Measurements from ENCODE around the gene DESI2.
"Not testable (repeated sequence)": the region's sequence is repeated elsewhere in the genome, so short reads cannot be mapped to it uniquely, and the experiment has no call there.

DESI2 gene

GRCh38 chr1:244655186-244655585, 2.3 kb downstream of the DESI2 start:
- DNase-seq: no peak

- DNase-seq: no peak
Measured at GRCh38 chr1:244657421-244657820, 4.5 kb downstream of the DESI2 start.

GRCh38 chr1:244659694-244660093, 6.8 kb downstream of the DESI2 start:
- no peak for DNase-seq

- no peak for DNase-seq
Measured at GRCh38 chr1:244660595-244660994, 7.7 kb downstream of the DESI2 start.

- not testable (repeated sequence) for DNase-seq
Measured at GRCh38 chr1:244661569-244662312, 8.8 kb downstream of the DESI2 start.

- no peak for DNase-seq
Measured at GRCh38 chr1:244662599-244662998, 9.7 kb downstream of the DESI2 start.

GRCh38 chr1:244664353-244664752, 11.4 kb downstream of the DESI2 start:
- DNase-seq: no peak

- DNase-seq: peak; percentile 22
Measured at GRCh38 chr1:244665771-244666217, 12.9 kb downstream of the DESI2 start.

- DNase-seq: not testable (repeated sequence)
Measured at GRCh38 chr1:244666672-244667418, 13.9 kb downstream of the DESI2 start.

- DNase-seq: no peak
Measured at GRCh38 chr1:244667797-244668196, 14.9 kb downstream of the DESI2 start.

GRCh38 chr1:244672946-244673682, 20.2 kb downstream of the DESI2 start:
- no peak for DNase-seq

GRCh38 chr1:244674446-244674845, 21.5 kb downstream of the DESI2 start:
- no peak for DNase-seq

GRCh38 chr1:244675167-244675566, 22.2 kb downstream of the DESI2 start:
- no peak for DNase-seq

GRCh38 chr1:244678697-244679096, 25.8 kb downstream of the DESI2 start:
- no peak for DNase-seq

GRCh38 chr1:244680667-244681066, 27.7 kb downstream of the DESI2 start:
- no peak for DNase-seq

GRCh38 chr1:244682087-244682486, 29.2 kb downstream of the DESI2 start:
- DNase-seq: not testable (repeated sequence)

- no peak for DNase-seq
Measured at GRCh38 chr1:244695937-244696336, 43.0 kb downstream of the DESI2 start.

GRCh38 chr1:244699741-244700140, 46.8 kb downstream of the DESI2 start:
- no peak for DNase-seq

- no peak for DNase-seq
Measured at GRCh38 chr1:244700808-244701207, 47.9 kb downstream of the DESI2 start.

GRCh38 chr1:244702620-244703019, 49.7 kb downstream of the DESI2 start:
- DNase-seq: no peak

GRCh38 chr1:244704107-244704506, 51.2 kb downstream of the DESI2 start:
- DNase-seq: no peak

- peak; percentile 5 for DNase-seq
Measured at GRCh38 chr1:244705261-244706234, 52.6 kb downstream of the DESI2 start.
